NCI-H69 (cell line): ENCODE measurements around the gene GP1BA.

Experiments used
- DNase-seq: peaks from one replicate; lab custom pipeline; 2025; lab: John Stamatoyannopoulos, UW

GP1BA gene

GRCh38 chr17:4931963-4932362 lies at the start of gene GP1BA:
Gene GP1BA (plus strand): TSS chr17:4932277. CDS start chr17:4932605, 328 bp downstream.
- DNase-seq, result no peak

- no peak for DNase-seq
These were observed 47.6 kb upstream of the GP1BA start for GRCh38 chr17:4884489-4884888.

- DNase-seq, result no peak
These were observed 45.2 kb upstream of the GP1BA start for GRCh38 chr17:4886830-4887229.

GRCh38 chr17:4887581-4887980 lies 44.5 kb upstream of the GP1BA start:
- DNase-seq, result no peak

GRCh38 chr17:4891411-4892410 lies 40.4 kb upstream of the GP1BA start:
- DNase-seq, result no peak

- DNase-seq, result no peak
These were observed 39.4 kb upstream of the GP1BA start for GRCh38 chr17:4892499-4893221.

GRCh38 chr17:4893272-4893671 lies 38.8 kb upstream of the GP1BA start:
- no peak for DNase-seq

GRCh38 chr17:4893721-4894560 lies 38.1 kb upstream of the GP1BA start:
- no peak for DNase-seq

- DNase-seq, result no peak
These were observed 37.0 kb upstream of the GP1BA start for GRCh38 chr17:4895121-4895520.

GRCh38 chr17:4895657-4896331 lies 36.3 kb upstream of the GP1BA start:
- DNase-seq, result no peak

- no peak for DNase-seq
These were observed 35.5 kb upstream of the GP1BA start for GRCh38 chr17:4896332-4897197.

GRCh38 chr17:4897198-4897687 lies 34.8 kb upstream of the GP1BA start:
- no peak for DNase-seq

- no peak for DNase-seq
These were observed 34.3 kb upstream of the GP1BA start for GRCh38 chr17:4897785-4898184.

- no peak for DNase-seq
These were observed 33.7 kb upstream of the GP1BA start for GRCh38 chr17:4898351-4898750.

- no peak for DNase-seq
These were observed 33.1 kb upstream of the GP1BA start for GRCh38 chr17:4898927-4899326.

GRCh38 chr17:4899341-4900230 lies 32.5 kb upstream of the GP1BA start, which contains the start of gene C17orf107:
Gene C17orf107 (plus strand): TSS chr17:4899536. CDS start chr17:4899763, 227 bp downstream.
- DNase-seq, result peak; percentile 15

- no peak for DNase-seq
These were observed 31.6 kb upstream of the GP1BA start for GRCh38 chr17:4900231-4901107.

GRCh38 chr17:4901108-4901647 lies 30.9 kb upstream of the GP1BA start:
- no peak for DNase-seq
